ENCODE results near the gene HBZ.
A peak's percentile ranks its signal among the peaks of the same experiment; 100 is the strongest.

HBZ gene

GRCh38 chr16:177394-177822 lies 25.0 kb downstream of the HBZ start:
- TF ChIP-seq, protein P1, sequence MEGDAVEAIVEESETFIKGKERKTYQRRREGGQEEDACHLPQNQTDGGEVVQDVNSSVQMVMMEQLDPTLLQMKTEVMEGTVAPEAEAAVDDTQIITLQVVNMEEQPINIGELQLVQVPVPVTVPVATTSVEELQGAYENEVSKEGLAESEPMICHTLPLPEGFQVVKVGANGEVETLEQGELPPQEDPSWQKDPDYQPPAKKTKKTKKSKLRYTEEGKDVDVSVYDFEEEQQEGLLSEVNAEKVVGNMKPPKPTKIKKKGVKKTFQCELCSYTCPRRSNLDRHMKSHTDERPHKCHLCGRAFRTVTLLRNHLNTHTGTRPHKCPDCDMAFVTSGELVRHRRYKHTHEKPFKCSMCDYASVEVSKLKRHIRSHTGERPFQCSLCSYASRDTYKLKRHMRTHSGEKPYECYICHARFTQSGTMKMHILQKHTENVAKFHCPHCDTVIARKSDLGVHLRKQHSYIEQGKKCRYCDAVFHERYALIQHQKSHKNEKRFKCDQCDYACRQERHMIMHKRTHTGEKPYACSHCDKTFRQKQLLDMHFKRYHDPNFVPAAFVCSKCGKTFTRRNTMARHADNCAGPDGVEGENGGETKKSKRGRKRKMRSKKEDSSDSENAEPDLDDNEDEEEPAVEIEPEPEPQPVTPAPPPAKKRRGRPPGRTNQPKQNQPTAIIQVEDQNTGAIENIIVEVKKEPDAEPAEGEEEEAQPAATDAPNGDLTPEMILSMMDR (IDR thresholded peaks at IDR 0.05; ENCODE audit: low read depth, low read length) = no peak
- DNase-seq = no peak
- Histone ChIP-seq H3K36me3 (no peaks in the 10 kb centered on the region), H3K27me3 (peaks cover 62% of the 10 kb centered on the region), H3K4me1 (peaks cover 7% of the 10 kb centered on the region), H3K9me3 (no peaks in the 10 kb centered on the region), H3K4me3 (ENCODE audit: low read depth, low read length) (no peak overlapping the region)

- Histone ChIP-seq H3K9me3 (no peaks in the 10 kb centered on the region), H3K4me3 (ENCODE audit: low read depth, low read length) (no peak overlapping the region), H3K27me3 (peaks cover 61% of the 10 kb centered on the region), H3K36me3 (no peaks in the 10 kb centered on the region), H3K4me1 (peaks cover 7% of the 10 kb centered on the region)
- TF ChIP-seq, protein P1 (IDR thresholded peaks at IDR 0.05; ENCODE audit: low read depth, low read length) = no peak
- no peak for DNase-seq
Observed at GRCh38 chr16:177981-178667, 25.7 kb downstream of the HBZ start.

- TF ChIP-seq, protein P1 (IDR thresholded peaks at IDR 0.05; ENCODE audit: low read depth, low read length) = no peak
- H3K4me3 ChIP-seq (ENCODE audit: low read depth, low read length) = no peak overlapping the region
- H3K9me3 ChIP-seq = no peaks in the 10 kb centered on the region
- peaks cover 7% of the 10 kb centered on the region for H3K4me1 ChIP-seq
- H3K36me3 ChIP-seq = no peaks in the 10 kb centered on the region
- no peak for DNase-seq
- peaks cover 56% of the 10 kb centered on the region for H3K27me3 ChIP-seq
Observed at GRCh38 chr16:178668-179015, 26.2 kb downstream of the HBZ start.

GRCh38 chr16:179211-180092 lies 27.0 kb downstream of the HBZ start:
- Histone ChIP-seq H3K4me3 (ENCODE audit: low read depth, low read length) (no peak overlapping the region), H3K36me3 (no peaks in the 10 kb centered on the region), H3K9me3 (no peaks in the 10 kb centered on the region), H3K4me1 (peaks cover 7% of the 10 kb centered on the region), H3K27me3 (peaks cover 54% of the 10 kb centered on the region)
- DNase-seq = no peak
- TF ChIP-seq, protein P1 (IDR thresholded peaks at IDR 0.05; ENCODE audit: low read depth, low read length) = no peak

DNA sequence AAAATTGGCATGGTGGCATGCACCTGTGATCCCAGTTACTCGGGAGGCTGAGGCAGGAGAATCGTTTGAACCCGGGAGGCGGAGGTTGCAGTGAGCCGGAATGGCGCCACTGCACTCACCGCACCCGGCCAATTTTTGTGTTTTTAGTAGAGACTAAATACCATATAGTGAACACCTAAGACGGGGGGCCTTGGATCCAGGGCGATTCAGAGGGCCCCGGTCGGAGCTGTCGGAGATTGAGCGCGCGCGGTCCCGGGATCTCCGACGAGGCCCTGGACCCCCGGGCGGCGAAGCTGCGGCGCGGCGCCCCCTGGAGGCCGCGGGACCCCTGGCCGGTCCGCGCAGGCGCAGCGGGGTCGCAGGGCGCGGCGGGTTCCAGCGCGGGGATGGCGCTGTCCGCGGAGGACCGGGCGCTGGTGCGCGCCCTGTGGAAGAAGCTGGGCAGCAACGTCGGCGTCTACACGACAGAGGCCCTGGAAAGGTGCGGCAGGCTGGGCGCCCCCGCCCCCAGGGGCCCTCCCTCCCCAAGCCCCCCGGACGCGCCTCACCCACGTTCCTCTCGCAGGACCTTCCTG lies 27.7 kb downstream of the HBZ start, which contains the start of gene HBQ1:
TSS of gene HBQ1 (plus strand) at position 359 of the 575 bp plus-strand sequence. CDS start at position 387, 28 bp downstream.
- H3K36me3 ChIP-seq = 0 out of 2 replicates have a peak, but pooled peaks cover 1% of the 10 kb centered on the region
- peaks cover 7% of the 10 kb centered on the region for H3K4me1 ChIP-seq
- TF ChIP-seq, protein P1 (IDR thresholded peaks at IDR 0.05; ENCODE audit: low read depth, low read length) = peak; percentile 21; the same call in 1 of the 2 replicates
- peaks cover 48% of the 10 kb centered on the region for H3K27me3 ChIP-seq
- H3K4me3 ChIP-seq (ENCODE audit: low read depth, low read length) = peak within 1 kb of the TSS; percentile 46
- peak; percentile 80 for DNase-seq
- no peaks in the 10 kb centered on the region for H3K9me3 ChIP-seq

Data from BE2C (cell line).